ENCODE measurements around the gene REXO5. TPM values are rescaled to one million over a fixed set of nuclear protein-coding genes. Genes with fewer than 3 reads are reported as not detected.

The REXO5 gene
- total and polyA plus RNA-seq, 2 of the 13 experiments (the other 11 are each of a cell fraction or from before 2014, with no cell fraction given): 5.9 to 13.1 TPM

GRCh38 chr16:20822521-20823325 is 16.4 kb downstream of the REXO5 start:
- H4K20me1 ChIP-seq (ENCODE audit: insufficient read depth, low read length): no peaks in the 10 kb centered on the region
- 94% methylated on average over 3 of the region's 3 CpGs for WGBS (ENCODE audit: low lambda C conversion rate)
- TF ChIP-seq NFE2L1 (CRISPR knock-in tag; IDR thresholded peaks at IDR 0.05; ENCODE audit: borderline replicate concordance) (no peak), NCOR1 (IDR thresholded peaks at IDR 0.05; ENCODE audit: borderline replicate concordance, low read length) (no peak), HNRNPUL1 (IDR thresholded peaks at IDR 0.05; ENCODE audit: low read depth, low read length) (no peak), ATF1 (CRISPR knock-in tag; IDR thresholded peaks at IDR 0.05) (no peak), ZNF7 (CRISPR knock-in tag; IDR thresholded peaks at IDR 0.05) (0 out of 2 replicates have a peak, but pooled peaks have one; percentile 22), KLF9 (CRISPR knock-in tag; IDR thresholded peaks at IDR 0.05; ENCODE audit: low read depth) (no peak), MXD3 (CRISPR knock-in tag; IDR thresholded peaks at IDR 0.05) (no peak), ZBTB40 (IDR thresholded peaks at IDR 0.05) (no peak), ZBTB40 (CRISPR knock-in tag; IDR thresholded peaks at IDR 0.05) (no peak)
- FAIRE-seq (no peak), ATAC-seq (no peak), DNase-seq (ENCODE audit: low spot score) (no peak)
- no peak overlapping the region for H3K4me3 ChIP-seq (replicated peaks in 1 of 3; ENCODE audit: insufficient read depth in 1 of 3, low read depth in 2 of 3, low read length in 3 of 3)
- no peak overlapping the region for H2AFZ ChIP-seq (ENCODE audit: low read length)
- no peaks in the 10 kb centered on the region for H3K79me2 ChIP-seq (ENCODE audit: insufficient read depth, low read length)
- no peak overlapping the region for H3K9ac ChIP-seq (ENCODE audit: insufficient read depth, low read depth, low read length)
- no peak overlapping the region for H3K4me2 ChIP-seq (ENCODE audit: low read depth, low read length)
- H3K9me3 ChIP-seq (ENCODE audit: low read length): no peaks in the 10 kb centered on the region
- H3K27me3 ChIP-seq (ENCODE audit: control insufficient read depth in 1 of 2, insufficient read depth in 2 of 2, low read length in 2 of 2): no peaks in the 10 kb centered on the region
- H3K27ac ChIP-seq (ENCODE audit: extremely low read length, insufficient read depth, low read length): no peak overlapping the region
- BruUV-seq (replicated peaks): no TSS peak
- no peaks in the 10 kb centered on the region for H3K4me1 ChIP-seq (ENCODE audit: insufficient read depth, low read length)
- in situ Hi-C loops (cut with HindIII; ENCODE audit: extremely low pct_ligation_motif_present, low pct_unique_long_range_greater_than_20kb): no loop called here
- ChIA-PET POLR2A (no interaction called here), CTCF (ENCODE audit: low intra/inter-chr PET ratio, low total read pairs) (no interaction called here)
- H3K36me3 ChIP-seq (replicated peaks in 1 of 2; ENCODE audit: control insufficient read depth in 1 of 2, insufficient read depth in 2 of 2, low read length in 2 of 2): peaks cover 6 to 40% of the 10 kb centered on the region in 2 experiments
- intact Hi-C loops (cut with micrococcal nuclease; ENCODE audit: unreplicated experiment): no loop called here

Data from HepG2 (cell line).